ENCODE measurements around the gene NELFCD.

NELFCD gene

DNA sequence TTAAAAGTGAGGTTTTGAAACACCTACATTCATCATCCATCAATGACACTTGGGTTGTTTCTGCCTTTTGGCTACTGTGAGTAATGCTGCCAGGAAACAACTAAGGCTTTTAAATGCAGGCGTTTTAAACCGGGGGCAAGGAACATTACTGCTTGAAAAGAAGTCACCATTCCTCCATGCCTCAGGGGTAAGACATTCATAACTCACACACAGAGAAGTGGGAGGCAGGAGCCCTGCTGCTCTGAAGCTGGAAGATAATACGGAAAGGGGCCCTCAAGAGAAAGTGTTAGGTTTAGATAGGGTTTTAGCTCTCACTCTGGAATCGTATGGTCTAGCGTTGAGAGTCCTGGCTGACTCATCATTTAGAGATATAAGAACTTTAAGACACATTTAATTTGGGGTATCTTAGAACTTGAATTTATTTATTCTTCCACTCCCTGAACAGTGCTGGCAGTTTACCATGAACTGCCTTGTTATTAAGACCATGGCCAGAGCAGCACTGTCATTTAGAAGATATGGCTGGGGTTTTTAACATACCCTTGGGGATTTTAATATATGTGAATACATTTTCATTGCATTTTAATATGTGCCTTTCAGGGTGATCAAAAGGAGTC, 40.0 kb downstream of the NELFCD start:
- H3K4me1 ChIP-seq = no peaks in the 10 kb centered on the region
- no peak overlapping the region for H3K4me2 ChIP-seq (ENCODE audit: low read length)
- peaks cover 6% of the 10 kb centered on the region for H3K79me2 ChIP-seq
- H2AFZ ChIP-seq = no peak overlapping the region
- TF ChIP-seq, protein P1, sequence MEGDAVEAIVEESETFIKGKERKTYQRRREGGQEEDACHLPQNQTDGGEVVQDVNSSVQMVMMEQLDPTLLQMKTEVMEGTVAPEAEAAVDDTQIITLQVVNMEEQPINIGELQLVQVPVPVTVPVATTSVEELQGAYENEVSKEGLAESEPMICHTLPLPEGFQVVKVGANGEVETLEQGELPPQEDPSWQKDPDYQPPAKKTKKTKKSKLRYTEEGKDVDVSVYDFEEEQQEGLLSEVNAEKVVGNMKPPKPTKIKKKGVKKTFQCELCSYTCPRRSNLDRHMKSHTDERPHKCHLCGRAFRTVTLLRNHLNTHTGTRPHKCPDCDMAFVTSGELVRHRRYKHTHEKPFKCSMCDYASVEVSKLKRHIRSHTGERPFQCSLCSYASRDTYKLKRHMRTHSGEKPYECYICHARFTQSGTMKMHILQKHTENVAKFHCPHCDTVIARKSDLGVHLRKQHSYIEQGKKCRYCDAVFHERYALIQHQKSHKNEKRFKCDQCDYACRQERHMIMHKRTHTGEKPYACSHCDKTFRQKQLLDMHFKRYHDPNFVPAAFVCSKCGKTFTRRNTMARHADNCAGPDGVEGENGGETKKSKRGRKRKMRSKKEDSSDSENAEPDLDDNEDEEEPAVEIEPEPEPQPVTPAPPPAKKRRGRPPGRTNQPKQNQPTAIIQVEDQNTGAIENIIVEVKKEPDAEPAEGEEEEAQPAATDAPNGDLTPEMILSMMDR (IDR thresholded peaks at IDR 0.05) = no peak
- no peak overlapping the region for H3K4me3 ChIP-seq (ENCODE audit: low read depth, low read length)
- no peaks in the 10 kb centered on the region for H3K27me3 ChIP-seq (ENCODE audit: control insufficient read depth, insufficient read depth, low read length)
- no peaks in the 10 kb centered on the region for H3K36me3 ChIP-seq (ENCODE audit: control insufficient read depth, insufficient read depth, low read length)
- H3K27ac ChIP-seq = no peak overlapping the region
- no peaks in the 10 kb centered on the region for H3K9me3 ChIP-seq (ENCODE audit: control insufficient read depth, low read length)
- H3K9ac ChIP-seq = no peak overlapping the region

DNA sequence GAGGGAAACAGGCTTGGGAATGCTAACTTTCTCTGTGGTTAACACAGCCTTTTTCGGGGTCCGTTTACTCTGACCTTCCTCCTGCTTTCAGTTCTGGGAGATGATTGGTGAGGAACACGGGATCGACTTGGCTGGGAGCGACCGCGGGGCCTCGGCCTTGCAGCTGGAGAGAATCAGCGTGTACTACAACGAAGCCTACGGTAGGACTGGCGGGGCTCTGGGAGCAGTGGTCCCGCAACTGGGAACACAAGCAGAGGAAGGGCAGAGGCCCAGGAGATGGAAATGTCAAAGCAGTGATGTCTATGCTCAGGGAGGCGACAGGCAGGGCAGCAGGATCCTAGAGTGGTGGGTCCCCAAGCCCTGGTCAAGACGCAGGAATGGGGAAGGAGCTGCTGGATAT, 41.7 kb downstream of the NELFCD start:
- H3K27me3 ChIP-seq (ENCODE audit: control insufficient read depth, insufficient read depth, low read length) = no peaks in the 10 kb centered on the region
- H3K9me3 ChIP-seq (ENCODE audit: control insufficient read depth, low read length) = no peaks in the 10 kb centered on the region
- no peak overlapping the region for H3K4me2 ChIP-seq (ENCODE audit: low read length)
- H3K4me3 ChIP-seq (ENCODE audit: low read depth, low read length) = no peak overlapping the region
- TF ChIP-seq, protein P1 (IDR thresholded peaks at IDR 0.05) = no peak
- H3K79me2 ChIP-seq = peaks cover 8% of the 10 kb centered on the region
- no peak overlapping the region for H3K9ac ChIP-seq
- H3K27ac ChIP-seq = no peak overlapping the region
- no peak overlapping the region for H2AFZ ChIP-seq
- H3K36me3 ChIP-seq (ENCODE audit: control insufficient read depth, insufficient read depth, low read length) = no peaks in the 10 kb centered on the region
- H3K4me1 ChIP-seq = no peaks in the 10 kb centered on the region

DNA sequence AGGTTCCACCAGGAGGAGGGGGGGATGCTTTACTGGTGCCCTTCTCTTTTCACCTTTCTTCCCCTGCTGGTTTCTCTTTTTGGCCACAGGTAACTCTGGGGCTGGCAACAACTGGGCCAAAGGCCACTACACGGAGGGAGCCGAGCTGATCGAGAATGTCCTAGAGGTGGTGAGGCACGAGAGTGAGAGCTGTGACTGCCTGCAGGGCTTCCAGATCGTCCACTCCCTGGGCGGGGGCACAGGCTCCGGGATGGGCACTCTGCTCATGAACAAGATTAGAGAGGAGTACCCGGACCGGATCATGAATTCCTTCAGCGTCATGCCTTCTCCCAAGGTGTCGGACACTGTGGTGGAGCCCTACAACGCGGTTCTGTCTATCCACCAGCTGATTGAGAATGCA, 42.6 kb downstream of the NELFCD start:
- Histone ChIP-seq H3K27me3 (ENCODE audit: control insufficient read depth, insufficient read depth, low read length) (no peaks in the 10 kb centered on the region), H3K4me1 (no peaks in the 10 kb centered on the region), H3K27ac (no peak overlapping the region), H3K4me2 (ENCODE audit: low read length) (no peak overlapping the region), H3K79me2 (peaks cover 5% of the 10 kb centered on the region), H3K9me3 (ENCODE audit: control insufficient read depth, low read length) (no peaks in the 10 kb centered on the region), H3K36me3 (ENCODE audit: control insufficient read depth, insufficient read depth, low read length) (no peaks in the 10 kb centered on the region), H3K9ac (no peak overlapping the region), H2AFZ (no peak overlapping the region), H3K4me3 (ENCODE audit: low read depth, low read length) (no peak overlapping the region)
- TF ChIP-seq, protein P1 (IDR thresholded peaks at IDR 0.05) = no peak

DNA sequence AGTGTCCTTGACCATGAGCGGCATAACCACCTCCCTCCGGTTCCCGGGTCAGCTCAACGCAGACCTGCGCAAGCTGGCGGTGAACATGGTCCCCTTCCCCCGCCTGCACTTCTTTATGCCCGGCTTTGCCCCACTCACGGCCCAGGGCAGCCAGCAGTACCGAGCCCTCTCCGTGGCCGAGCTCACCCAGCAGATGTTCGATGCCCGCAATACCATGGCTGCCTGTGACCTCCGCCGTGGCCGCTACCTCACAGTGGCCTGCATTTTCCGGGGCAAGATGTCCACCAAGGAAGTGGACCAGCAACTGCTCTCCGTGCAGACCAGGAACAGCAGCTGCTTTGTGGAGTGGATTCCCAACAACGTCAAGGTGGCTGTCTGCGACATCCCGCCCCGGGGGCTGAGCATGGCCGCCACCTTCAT, 43.1 kb downstream of the NELFCD start:
- Histone ChIP-seq H3K27ac (no peak overlapping the region), H2AFZ (no peak overlapping the region), H3K9me3 (ENCODE audit: control insufficient read depth, low read length) (no peaks in the 10 kb centered on the region), H3K79me2 (peaks cover 5% of the 10 kb centered on the region), H3K9ac (no peak overlapping the region), H3K4me1 (peaks cover 3% of the 10 kb centered on the region), H3K27me3 (ENCODE audit: control insufficient read depth, insufficient read depth, low read length) (no peaks in the 10 kb centered on the region), H3K4me2 (ENCODE audit: low read length) (no peak overlapping the region), H3K36me3 (ENCODE audit: control insufficient read depth, insufficient read depth, low read length) (no peaks in the 10 kb centered on the region), H3K4me3 (ENCODE audit: low read depth, low read length) (no peak overlapping the region)
- TF ChIP-seq, protein P1 (IDR thresholded peaks at IDR 0.05) = no peak

DNA sequence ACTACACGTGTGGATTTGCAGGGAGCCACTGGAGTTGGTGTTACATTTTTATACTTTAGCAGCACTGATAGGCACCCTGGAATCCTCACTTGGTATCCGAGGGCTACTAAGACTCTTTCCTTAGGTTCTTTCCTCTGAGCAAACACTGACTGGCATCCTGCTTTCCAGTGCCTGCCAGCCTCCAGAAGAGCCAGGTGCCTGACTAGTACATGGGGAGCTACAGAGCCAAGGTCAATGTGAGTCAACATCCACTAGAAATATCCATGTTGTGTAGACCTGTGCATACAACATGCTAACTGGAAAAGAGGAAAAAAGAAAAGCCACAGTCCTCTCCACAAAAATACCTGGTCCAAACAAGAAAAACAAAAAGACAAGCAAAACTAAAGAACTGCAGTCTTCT, 44.0 kb downstream of the NELFCD start:
- Histone ChIP-seq H3K9me3 (ENCODE audit: control insufficient read depth, low read length) (no peaks in the 10 kb centered on the region), H3K27ac (no peak overlapping the region), H3K27me3 (ENCODE audit: control insufficient read depth, insufficient read depth, low read length) (no peaks in the 10 kb centered on the region), H3K36me3 (ENCODE audit: control insufficient read depth, insufficient read depth, low read length) (no peaks in the 10 kb centered on the region), H3K4me3 (ENCODE audit: low read depth, low read length) (no peak overlapping the region), H3K79me2 (peaks cover 2% of the 10 kb centered on the region), H3K4me1 (peaks cover 10% of the 10 kb centered on the region), H2AFZ (no peak overlapping the region), H3K4me2 (ENCODE audit: low read length) (no peak overlapping the region), H3K9ac (no peak overlapping the region)
- TF ChIP-seq, protein P1 (IDR thresholded peaks at IDR 0.05) = no peak
